ENCODE measurements around the gene PNMA5.

The PNMA5 gene

DNA sequence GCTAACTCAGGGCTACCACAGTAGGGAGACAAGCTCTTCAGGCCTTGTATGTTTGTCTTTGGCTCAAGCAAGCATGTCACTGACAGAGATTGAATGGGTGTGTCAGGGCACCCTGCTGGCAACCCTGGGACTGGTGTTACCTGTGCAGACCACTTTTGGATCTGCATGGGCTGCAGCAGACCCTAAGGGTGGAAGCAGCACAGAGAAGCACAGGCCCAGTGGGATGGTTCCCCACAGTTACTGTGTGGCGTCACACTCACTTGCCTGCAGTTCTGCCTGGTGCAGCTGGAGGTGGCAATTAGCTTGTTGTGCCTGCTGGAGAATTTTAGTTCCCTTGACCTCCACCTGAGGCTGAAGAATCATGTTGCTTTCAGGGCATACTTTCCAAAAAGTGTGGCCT lies 50.1 kb downstream of the PNMA5 start:
- DNase-seq (ENCODE audit: low spot score) = no peak
- TF ChIP-seq, protein P1, sequence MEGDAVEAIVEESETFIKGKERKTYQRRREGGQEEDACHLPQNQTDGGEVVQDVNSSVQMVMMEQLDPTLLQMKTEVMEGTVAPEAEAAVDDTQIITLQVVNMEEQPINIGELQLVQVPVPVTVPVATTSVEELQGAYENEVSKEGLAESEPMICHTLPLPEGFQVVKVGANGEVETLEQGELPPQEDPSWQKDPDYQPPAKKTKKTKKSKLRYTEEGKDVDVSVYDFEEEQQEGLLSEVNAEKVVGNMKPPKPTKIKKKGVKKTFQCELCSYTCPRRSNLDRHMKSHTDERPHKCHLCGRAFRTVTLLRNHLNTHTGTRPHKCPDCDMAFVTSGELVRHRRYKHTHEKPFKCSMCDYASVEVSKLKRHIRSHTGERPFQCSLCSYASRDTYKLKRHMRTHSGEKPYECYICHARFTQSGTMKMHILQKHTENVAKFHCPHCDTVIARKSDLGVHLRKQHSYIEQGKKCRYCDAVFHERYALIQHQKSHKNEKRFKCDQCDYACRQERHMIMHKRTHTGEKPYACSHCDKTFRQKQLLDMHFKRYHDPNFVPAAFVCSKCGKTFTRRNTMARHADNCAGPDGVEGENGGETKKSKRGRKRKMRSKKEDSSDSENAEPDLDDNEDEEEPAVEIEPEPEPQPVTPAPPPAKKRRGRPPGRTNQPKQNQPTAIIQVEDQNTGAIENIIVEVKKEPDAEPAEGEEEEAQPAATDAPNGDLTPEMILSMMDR (IDR thresholded peaks at IDR 0.05; ENCODE audit: extremely low read depth, insufficient read depth, missing control alignments) = no peak
- in situ Hi-C loops (cut with MboI; ENCODE audit: low pct_unique_long_range_greater_than_20kb, low sequenced_read_pairs, unreplicated experiment) = no loop called here

DNA sequence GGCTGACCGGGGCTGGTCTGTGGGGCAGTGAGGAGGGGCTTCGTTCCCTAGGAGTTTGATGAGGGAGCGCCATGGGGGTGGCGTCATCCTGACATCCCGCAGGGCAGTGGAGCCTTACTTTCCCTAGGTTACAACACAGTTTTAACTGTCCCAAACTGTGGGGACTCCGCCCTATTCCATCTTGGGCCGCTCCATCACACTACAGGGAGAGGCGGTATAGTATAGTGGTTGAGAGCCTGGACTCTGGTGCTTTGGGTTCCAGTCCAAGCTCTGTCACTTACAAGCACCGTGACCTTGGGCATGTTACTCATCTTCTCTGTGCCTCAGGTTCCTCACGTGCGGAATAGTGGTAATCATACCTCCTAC lies 51.9 kb downstream of the PNMA5 start:
- no peak for DNase-seq (ENCODE audit: low spot score)
- in situ Hi-C loops (cut with MboI; ENCODE audit: low pct_unique_long_range_greater_than_20kb, low sequenced_read_pairs, unreplicated experiment) = no loop called here
- TF ChIP-seq, protein P1 (IDR thresholded peaks at IDR 0.05; ENCODE audit: extremely low read depth, insufficient read depth, missing control alignments) = no peak

DNA sequence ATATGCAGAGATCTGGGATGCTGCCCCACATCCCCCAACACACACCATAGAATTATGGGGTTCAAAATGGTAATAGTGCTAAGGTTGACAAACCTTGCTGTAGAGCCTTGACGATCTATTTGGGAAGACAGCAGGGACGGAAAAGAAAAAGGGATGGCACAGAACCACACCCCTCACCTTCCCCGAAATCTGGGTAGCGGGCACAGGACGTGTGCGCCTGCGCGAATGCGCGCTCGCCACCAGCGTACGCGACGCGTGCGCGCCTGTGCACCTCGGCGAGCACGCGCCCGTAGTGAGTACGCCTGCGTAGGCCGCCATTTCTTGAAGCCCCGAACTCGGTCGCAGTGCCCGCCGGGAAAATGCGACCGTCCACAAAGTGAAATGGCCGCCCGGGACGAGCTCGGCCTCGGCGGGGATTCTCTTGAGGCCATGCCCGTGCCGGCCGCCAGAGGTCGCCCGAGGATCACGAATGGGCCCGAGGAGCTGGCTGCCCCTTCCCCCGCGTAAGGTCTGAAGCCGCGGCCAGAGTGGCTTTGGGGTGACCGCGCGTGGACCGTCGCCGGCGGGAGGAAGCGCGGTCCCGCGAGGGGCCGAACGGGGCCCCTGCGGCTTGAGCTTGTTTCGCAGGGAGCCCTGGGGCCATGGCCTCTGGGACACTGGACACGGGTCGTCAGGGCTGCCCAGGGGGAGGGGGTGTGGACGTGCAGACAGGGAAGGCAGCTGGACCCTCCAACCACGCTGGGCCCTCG lies 52.4 kb downstream of the PNMA5 start:
- peak; percentile 93 for DNase-seq (ENCODE audit: low spot score)
- in situ Hi-C loops (cut with MboI; ENCODE audit: low pct_unique_long_range_greater_than_20kb, low sequenced_read_pairs, unreplicated experiment) = no loop called here
- TF ChIP-seq, protein P1 (IDR thresholded peaks at IDR 0.05; ENCODE audit: extremely low read depth, insufficient read depth, missing control alignments) = peak; percentile 87

Data from GM13977 (cell line).